Stimulated activated CD4-positive, alpha-beta T cell treated with anti-CD3 and anti-CD28 coated beads, Interleukin-12 subunit alpha, Interleukin-12 subunit beta, amount 100 ng/mL, for 48 hours (primary cell): ENCODE results near the gene HCRT.
"Not testable (repeated sequence)": the region's sequence is repeated elsewhere in the genome, so short reads cannot be mapped to it uniquely, and the experiment has no call there.

ENCODE experiments used
- DNase-seq, 3 donors: peaks; one replicate each; pipeline ENCODE4 v3.0.0-alpha.2; 2020; ENCODE audit warnings: low read depth in 2 of 3, low spot score in 1 of 3

HCRT gene

GRCh38 chr17:42198897-42199296, 13.6 kb upstream of the HCRT start:
- no peak for DNase-seq

- no peak for DNase-seq
Observed at GRCh38 chr17:42197564-42198156, 12.4 kb upstream of the HCRT start.

- peak; percentile 64 to 71 (median 67) for DNase-seq
Observed at GRCh38 chr17:42193969-42194899, 9.0 kb upstream of the HCRT start, which contains the start of gene GHDC. GHDC (minus strand) TSS chr17:42194494; CDS start chr17:42193581, 913 bp downstream.

GRCh38 chr17:42193216-42193968, 8.1 kb upstream of the HCRT start:
- DNase-seq = no peak

- DNase-seq = no peak
Observed at GRCh38 chr17:42192189-42193126, 7.2 kb upstream of the HCRT start.

- DNase-seq = no peak
Observed at GRCh38 chr17:42191275-42191608, 6.0 kb upstream of the HCRT start.

- DNase-seq = no peak
Observed at GRCh38 chr17:42190491-42191274, 5.4 kb upstream of the HCRT start.

- DNase-seq = no peak
Observed at GRCh38 chr17:42189651-42189965, 4.4 kb upstream of the HCRT start.

- no peak for DNase-seq
Observed at GRCh38 chr17:42188749-42189650, 3.7 kb upstream of the HCRT start.

GRCh38 chr17:42187833-42188232, 2.6 kb upstream of the HCRT start:
- DNase-seq = no peak

GRCh38 chr17:42186191-42186590, 939 bp upstream of the HCRT start:
- not testable (repeated sequence) for DNase-seq

GRCh38 chr17:42185621-42185930, 324 bp upstream of the HCRT start:
- no peak for DNase-seq

GRCh38 chr17:42183741-42184711, 1.2 kb downstream of the HCRT start:
- peak; percentile 66 to 78 (median 75) for DNase-seq

GRCh38 chr17:42182927-42183734, 2.1 kb downstream of the HCRT start:
- no peak for DNase-seq

- no peak for DNase-seq
Observed at GRCh38 chr17:42181851-42182207, 3.4 kb downstream of the HCRT start.

- DNase-seq = peak; percentile 85 to 93 (median 88)
Observed at GRCh38 chr17:42180922-42181850, 4.1 kb downstream of the HCRT start, which contains the start of gene KCNH4. KCNH4 (minus strand) TSS chr17:42181142; CDS start chr17:42180945, 197 bp downstream.
